Natural killer cell treated with Interleukin-12 subunit alpha and Interleukin-12 subunit beta and Interleukin-15 and Interleukin-18, amount 100 ng/mL, for 72 hours (primary cell): Measurements from ENCODE around the gene HTR3A. TPM values are rescaled to one million over a fixed set of nuclear protein-coding genes. Genes with fewer than 3 reads are reported as not detected.

Experiments used
- ATAC-seq, 2 donors: fragments of 150-1000 bp; cut with Tn5 transposase in 1 of 2; sonication (Bioruptor Pico), chemical (Tn5 transposase) in 1 of 2; 2 replicates each; pipeline ENCODE4 v1.10.0; 2021
- DNase-seq: peaks from one replicate; pipeline ENCODE4 v3.0.0; 2022; ENCODE audit warnings: low spot score
- H3K27ac Mint-ChIP-seq, 2 donors: 1 replicate in 1 of 2; 2 replicates in 1 of 2; pipeline ENCODE4 v1.8.0; 2022; ENCODE audit warnings: mixed read lengths in 2 of 2, mild to moderate bottlenecking in 1 of 2, moderate library complexity in 1 of 2
- H3K27me3 Mint-ChIP-seq, 2 donors: 1 replicate in 1 of 2; 2 replicates in 1 of 2; pipeline ENCODE4 v1.8.0; 2022; ENCODE audit warnings: mixed read lengths in 2 of 2
- H3K36me3 Mint-ChIP-seq: one replicate; pipeline ENCODE4 v1.8.0; 2022; ENCODE audit warnings: mixed read lengths
- H3K4me1 Mint-ChIP-seq, 2 donors: 1 replicate in 1 of 2; 2 replicates in 1 of 2; pipeline ENCODE4 v1.8.0; 2022; ENCODE audit warnings: low read depth in 2 of 2, mixed read lengths in 2 of 2, mild to moderate bottlenecking in 1 of 2
- H3K4me3 Mint-ChIP-seq: one replicate; pipeline ENCODE4 v1.8.0; 2022; ENCODE audit warnings: mixed read lengths
- H3K9me3 Mint-ChIP-seq: 2 replicates; pipeline ENCODE4 v1.8.0; 2022; ENCODE audit warnings: mixed read lengths
- total RNA-seq, 2 donors: library from RNA; stranded (reverse); gene quantifications; one replicate each; pipeline ENCODE4 v1.2.3, GENCODE V29; 2022

Gene HTR3A
- total RNA-seq, 2 donors from 2014 or later = not detected

DNA sequence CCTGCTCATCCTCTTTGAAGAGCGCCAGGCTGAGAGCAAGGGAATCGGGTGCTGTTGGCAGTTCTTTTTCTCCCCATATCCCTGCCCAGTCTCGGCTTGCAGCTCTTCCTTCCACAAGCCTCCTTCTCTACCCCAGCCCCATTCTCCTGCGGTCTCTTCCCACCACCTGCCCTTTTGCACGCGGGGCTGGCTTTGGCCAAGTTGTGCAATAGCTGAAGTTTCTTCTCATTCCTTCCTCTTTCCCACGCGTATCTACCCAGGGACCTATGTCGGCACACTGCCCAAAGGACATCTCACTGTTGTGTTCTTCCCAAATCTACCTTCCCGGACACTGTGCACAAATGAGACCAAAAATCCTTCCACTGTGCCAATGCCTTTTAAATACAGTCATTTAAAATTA is 22.3 kb upstream of the HTR3A start:
- no peak overlapping the region for H3K27ac Mint-ChIP-seq
- peaks cover 17 to 45% of the 10 kb centered on the region in 2 donors for H3K27me3 Mint-ChIP-seq
- H3K4me1 Mint-ChIP-seq = no peaks in the 10 kb centered on the region
- no peaks in the 10 kb centered on the region for H3K9me3 Mint-ChIP-seq
- DNase-seq (no peak), ATAC-seq (no peak)
- no peak overlapping the region for H3K4me3 Mint-ChIP-seq
- H3K36me3 Mint-ChIP-seq = no peaks in the 10 kb centered on the region

DNA sequence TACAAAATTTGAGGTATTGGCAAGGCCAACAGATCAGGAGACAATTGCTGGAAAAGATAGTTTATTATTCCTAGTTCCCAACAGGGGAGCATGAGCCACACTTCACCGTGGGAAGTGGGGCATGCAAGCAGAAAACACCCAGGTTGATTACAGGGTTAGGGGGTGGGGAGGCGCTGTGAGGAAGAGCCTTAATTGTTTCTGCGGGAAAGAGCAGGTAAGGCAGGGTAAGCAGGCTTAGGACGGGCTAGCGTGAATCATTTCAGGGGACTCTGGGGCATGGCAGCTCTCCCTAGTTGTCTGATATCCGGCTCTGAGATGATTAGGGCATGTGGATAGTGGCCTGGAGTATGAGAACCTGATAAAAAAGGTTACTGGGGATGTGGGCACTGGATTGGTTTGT is 20.7 kb upstream of the HTR3A start:
- no peak for ATAC-seq
- Mint-ChIP-seq H3K9me3 (no peaks in the 10 kb centered on the region), H3K27me3 (peaks cover 17 to 45% of the 10 kb centered on the region in 2 donors), H3K36me3 (no peaks in the 10 kb centered on the region), H3K27ac (no peak overlapping the region), H3K4me3 (no peak overlapping the region), H3K4me1 (no peaks in the 10 kb centered on the region)
- no peak for DNase-seq

DNA sequence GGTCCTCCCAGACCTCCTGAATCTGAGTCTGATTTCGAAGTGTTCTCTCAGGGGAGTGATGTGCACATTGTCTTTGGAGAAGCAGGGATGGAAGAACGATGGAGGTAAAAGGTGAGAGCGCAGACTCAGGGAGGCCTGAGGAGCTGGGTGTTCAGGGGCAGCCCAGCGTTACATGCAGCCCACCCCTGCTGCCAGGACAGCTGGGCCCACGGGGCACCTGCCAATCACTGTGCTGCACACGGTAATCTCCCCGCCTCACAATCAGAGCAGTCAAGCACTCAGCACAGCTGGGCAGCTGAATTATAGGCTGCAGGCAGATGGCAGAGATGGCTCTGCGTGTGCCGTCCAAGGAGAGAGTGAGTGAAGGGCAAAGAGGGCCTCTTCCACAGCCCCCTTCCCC is 17.9 kb upstream of the HTR3A start:
- Mint-ChIP-seq H3K27me3 (peaks cover 11 to 28% of the 10 kb centered on the region in 2 donors), H3K4me1 (no peaks in the 10 kb centered on the region), H3K36me3 (no peaks in the 10 kb centered on the region), H3K4me3 (no peak overlapping the region), H3K27ac (no peak overlapping the region), H3K9me3 (no peaks in the 10 kb centered on the region)
- DNase-seq (no peak), ATAC-seq (no peak)

DNA sequence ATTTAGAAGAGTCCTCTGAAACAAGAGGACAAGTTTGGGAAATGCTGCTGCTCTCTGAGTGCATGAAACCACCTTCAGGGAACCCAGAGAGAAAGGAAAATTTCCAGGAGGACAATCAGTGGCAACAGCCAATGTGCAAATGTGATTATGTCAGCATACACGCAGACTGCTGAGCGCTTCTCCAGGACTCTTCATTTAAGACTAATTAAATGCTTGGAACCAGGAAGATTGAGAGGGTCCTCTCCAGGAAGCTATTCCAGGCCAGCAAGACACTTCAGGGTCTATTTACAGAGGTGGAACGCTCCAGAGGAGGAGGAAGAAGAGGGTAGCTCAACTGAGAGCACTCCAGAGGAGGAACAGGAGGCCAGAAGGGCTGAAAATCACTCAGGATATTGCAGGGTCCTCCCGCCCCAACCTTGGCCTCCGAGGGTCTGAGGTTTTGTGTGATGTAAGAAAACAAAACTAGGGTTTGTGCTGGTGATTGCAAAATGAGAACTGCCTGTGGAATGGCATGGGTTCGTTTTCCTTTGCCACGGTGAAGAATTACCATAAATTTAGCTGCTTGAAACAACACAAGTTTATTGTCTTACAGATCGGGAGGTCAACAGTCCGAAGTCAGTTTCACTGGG is 14.1 kb upstream of the HTR3A start:
- peaks cover 0 to 5% of the 10 kb centered on the region in 2 donors for H3K27me3 Mint-ChIP-seq
- H3K9me3 Mint-ChIP-seq = no peaks in the 10 kb centered on the region
- peaks cover 0 to 2% of the 10 kb centered on the region in 2 donors for H3K4me1 Mint-ChIP-seq
- H3K27ac Mint-ChIP-seq = no peak overlapping the region
- no peak overlapping the region for H3K4me3 Mint-ChIP-seq
- no peaks in the 10 kb centered on the region for H3K36me3 Mint-ChIP-seq
- ATAC-seq (no peak), DNase-seq (no peak)

DNA sequence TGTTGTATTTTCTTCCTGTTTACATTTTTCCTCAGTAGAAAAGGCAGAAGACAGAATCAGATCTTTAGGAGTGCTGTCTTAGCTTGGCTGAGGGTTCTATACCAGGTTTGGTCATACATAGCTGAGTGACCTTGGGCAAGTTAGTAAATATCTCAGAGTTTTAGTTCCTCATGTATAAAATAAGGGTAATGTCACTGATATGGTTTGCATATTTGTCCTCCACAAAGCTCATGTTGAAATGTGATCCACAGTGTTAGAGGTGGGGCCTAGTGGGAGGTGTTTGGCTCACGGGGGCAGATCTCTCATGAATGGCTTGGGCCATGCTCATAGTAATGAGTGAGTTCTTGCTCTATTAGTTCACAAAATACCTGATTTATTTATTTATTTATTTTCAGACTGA is 7.5 kb upstream of the HTR3A start:
- Mint-ChIP-seq H3K27ac (no peak overlapping the region), H3K4me1 (peaks cover 0 to 2% of the 10 kb centered on the region in 2 donors), H3K36me3 (no peaks in the 10 kb centered on the region), H3K27me3 (peaks cover 7 to 11% of the 10 kb centered on the region in 2 donors), H3K9me3 (no peaks in the 10 kb centered on the region), H3K4me3 (no peak overlapping the region)
- DNase-seq (no peak), ATAC-seq (no peak)

DNA sequence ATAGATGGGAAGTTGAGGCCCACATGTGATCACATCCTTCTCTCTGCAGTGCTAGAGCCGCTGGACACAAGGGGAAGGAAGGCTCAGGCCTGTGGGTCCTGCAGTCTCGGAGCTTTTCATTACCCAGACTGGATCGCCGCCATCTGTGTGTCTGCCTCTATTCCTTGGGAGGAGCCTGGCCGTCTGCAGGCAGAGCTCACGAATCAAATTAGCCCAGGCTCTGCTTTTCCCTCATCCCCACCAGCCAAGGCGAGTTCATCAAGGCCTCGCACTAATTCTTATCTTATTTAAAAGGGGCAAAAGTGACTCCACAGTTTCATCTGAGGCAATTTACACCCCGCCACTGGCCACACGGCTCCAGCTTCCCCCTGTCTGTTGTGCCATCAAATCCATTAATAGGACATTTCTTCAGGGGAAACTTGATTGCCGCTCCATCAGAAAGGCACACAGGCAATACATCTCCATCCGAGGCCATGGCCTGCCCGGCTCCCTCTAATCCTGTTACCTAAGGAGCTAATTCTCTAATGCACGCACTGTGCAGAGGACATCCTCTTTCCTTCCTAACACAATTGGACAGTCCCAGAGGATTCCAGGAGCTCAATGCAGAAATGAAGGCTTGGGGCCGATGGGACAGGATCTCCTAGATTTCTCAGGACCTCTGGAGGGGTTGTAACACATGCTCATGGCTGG is 3.3 kb upstream of the HTR3A start:
- no peaks in the 10 kb centered on the region for H3K36me3 Mint-ChIP-seq
- no peaks in the 10 kb centered on the region for H3K4me1 Mint-ChIP-seq
- no peak overlapping the region for H3K27ac Mint-ChIP-seq
- no peaks in the 10 kb centered on the region for H3K9me3 Mint-ChIP-seq
- peaks cover 7 to 8% of the 10 kb centered on the region in 2 donors for H3K27me3 Mint-ChIP-seq
- no peak for DNase-seq
- no peak overlapping the region for H3K4me3 Mint-ChIP-seq
- ATAC-seq = no peak

DNA sequence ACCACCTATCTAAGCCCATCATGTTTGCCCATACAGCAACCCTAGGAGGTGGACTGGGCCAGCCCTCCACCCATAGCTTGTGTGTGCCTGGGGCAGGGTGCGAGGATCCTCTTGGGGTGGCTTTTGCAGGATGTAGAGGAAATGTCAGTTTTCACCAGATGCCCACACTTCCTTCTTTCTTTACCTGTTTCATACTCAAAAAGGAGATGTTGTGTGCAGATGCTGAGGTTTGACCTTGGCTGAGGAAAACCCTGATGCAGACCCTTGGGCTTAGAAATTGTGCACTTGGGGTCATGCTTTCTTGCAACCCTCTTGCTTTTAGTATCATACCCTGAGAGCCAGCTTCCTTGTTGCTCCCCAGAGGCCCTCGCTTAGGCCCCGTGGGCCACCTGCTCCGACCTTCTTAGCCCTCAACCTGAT is 2.2 kb downstream of the HTR3A start:
- ATAC-seq (no peak), DNase-seq (no peak)
- Mint-ChIP-seq H3K4me3 (no peak overlapping the region), H3K27me3 (peaks cover 4 to 6% of the 10 kb centered on the region in 2 donors), H3K4me1 (peaks cover 0 to 9% of the 10 kb centered on the region in 2 donors), H3K9me3 (no peaks in the 10 kb centered on the region), H3K36me3 (no peaks in the 10 kb centered on the region), H3K27ac (no peak overlapping the region)

DNA sequence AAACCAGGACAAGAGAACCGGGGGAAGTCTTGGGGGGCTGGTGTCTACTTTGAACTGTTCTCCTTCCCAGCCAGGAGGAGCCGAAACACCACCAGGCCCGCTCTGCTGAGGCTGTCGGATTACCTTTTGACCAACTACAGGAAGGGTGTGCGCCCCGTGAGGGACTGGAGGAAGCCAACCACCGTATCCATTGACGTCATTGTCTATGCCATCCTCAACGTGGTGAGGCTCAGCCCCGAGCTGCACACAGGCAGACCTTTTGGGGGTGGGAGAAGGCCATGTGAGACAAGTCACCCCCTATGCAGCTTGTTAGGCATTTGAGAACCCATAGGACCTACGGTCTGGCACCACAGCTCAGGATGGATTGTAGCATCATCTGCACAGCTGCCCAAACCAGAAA is 2.8 kb downstream of the HTR3A start:
- Mint-ChIP-seq H3K27me3 (peaks cover 4 to 6% of the 10 kb centered on the region in 2 donors), H3K4me1 (peaks cover 0 to 9% of the 10 kb centered on the region in 2 donors), H3K36me3 (no peaks in the 10 kb centered on the region), H3K4me3 (no peak overlapping the region), H3K27ac (no peak overlapping the region), H3K9me3 (no peaks in the 10 kb centered on the region)
- DNase-seq (no peak), ATAC-seq (no peak)

DNA sequence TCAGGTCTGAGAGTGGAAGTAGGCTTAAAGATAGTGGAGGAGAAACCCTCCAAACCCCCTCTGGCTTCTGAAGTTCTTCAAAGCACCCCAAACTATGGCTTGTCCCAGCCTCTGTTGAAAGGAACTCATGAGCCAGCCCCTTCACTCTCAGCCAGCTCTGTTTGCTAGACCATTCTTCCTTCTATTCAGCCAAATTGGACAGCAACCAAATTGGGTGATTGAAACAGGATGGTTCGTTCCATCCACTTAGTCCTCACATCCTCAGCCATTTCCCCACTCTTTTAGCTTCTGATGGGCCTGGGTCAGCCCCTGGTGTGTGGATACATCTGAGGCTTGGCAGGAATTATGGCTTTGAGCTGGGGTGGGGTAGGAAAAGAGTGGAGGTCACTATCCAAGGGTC is 4.5 kb downstream of the HTR3A start:
- no peak for ATAC-seq
- Mint-ChIP-seq H3K27ac (no peak overlapping the region), H3K9me3 (no peaks in the 10 kb centered on the region), H3K4me3 (no peak overlapping the region), H3K4me1 (peaks cover 0 to 9% of the 10 kb centered on the region in 2 donors), H3K27me3 (peaks cover 11 to 16% of the 10 kb centered on the region in 2 donors), H3K36me3 (no peaks in the 10 kb centered on the region)
- DNase-seq = no peak

DNA sequence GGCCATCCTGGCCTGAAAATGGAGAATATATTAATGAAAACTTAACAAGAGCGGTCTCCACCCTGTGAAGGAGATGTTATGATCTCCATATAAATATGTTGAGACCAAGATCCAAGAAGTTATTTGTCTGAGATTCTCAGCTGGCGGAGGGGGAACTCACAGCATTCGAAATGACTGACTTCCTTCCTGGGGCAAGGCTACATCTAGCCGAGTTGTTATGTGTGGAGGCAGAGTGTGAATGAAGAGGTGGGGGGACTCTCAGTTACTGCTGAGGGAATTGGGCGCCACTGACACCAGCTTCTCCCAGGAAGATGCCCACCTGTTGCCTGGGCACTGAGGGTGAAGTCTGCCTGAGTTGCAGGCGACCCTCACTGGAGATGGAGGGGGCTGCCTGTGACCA is 5.9 kb downstream of the HTR3A start:
- Mint-ChIP-seq H3K36me3 (no peaks in the 10 kb centered on the region), H3K4me1 (peaks cover 0 to 9% of the 10 kb centered on the region in 2 donors), H3K9me3 (no peaks in the 10 kb centered on the region), H3K27ac (no peak overlapping the region), H3K4me3 (no peak overlapping the region), H3K27me3 (peaks cover 14 to 26% of the 10 kb centered on the region in 2 donors)
- ATAC-seq (peak in 1 of 2 donors; percentile 55), DNase-seq (no peak)

DNA sequence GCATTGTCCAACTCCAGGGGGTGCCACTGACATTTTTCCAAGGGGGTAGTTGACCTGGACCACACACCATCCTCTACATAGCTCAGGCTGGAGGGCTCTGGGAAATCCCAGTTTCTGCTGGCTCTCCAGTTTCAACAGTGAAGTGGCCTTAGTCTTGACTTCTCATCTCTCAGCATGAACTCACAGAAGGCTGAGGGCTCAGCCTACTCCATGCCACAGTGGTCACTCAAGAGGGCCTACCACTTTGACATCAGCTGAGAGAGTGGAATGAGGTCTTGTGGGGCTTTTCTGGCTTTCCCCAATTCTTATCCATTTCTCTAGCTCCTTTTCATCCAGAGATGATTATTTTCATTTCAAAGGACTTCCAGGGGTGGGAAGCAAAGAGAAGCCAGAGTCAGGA is 7.4 kb downstream of the HTR3A start:
- DNase-seq (no peak), ATAC-seq (no peak)
- Mint-ChIP-seq H3K27ac (no peak overlapping the region), H3K36me3 (no peaks in the 10 kb centered on the region), H3K27me3 (peaks cover 14 to 26% of the 10 kb centered on the region in 2 donors), H3K4me1 (peaks cover 0 to 8% of the 10 kb centered on the region in 2 donors), H3K4me3 (no peak overlapping the region), H3K9me3 (no peaks in the 10 kb centered on the region)

DNA sequence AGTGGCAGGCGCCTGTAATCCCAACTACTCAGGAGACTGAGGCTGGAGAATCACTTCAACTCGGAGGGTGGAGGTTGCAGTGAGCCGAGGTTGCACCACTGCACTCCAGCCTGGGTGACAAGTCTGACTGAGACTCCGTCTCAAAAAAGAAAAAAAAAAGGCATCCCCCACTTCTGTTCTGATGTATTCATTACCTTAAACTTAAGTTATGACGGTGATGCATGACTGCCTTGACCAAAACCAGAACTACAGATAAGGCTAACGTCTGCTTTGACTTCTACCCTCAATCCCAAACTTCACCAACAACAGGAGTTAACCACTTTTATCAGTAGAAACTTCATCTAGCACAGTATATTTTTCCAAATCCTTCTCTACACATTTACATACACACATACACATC is 9.9 kb downstream of the HTR3A start:
- H3K4me1 Mint-ChIP-seq = peaks cover 0 to 6% of the 10 kb centered on the region in 2 donors
- peaks cover 18 to 33% of the 10 kb centered on the region in 2 donors for H3K27me3 Mint-ChIP-seq
- H3K27ac Mint-ChIP-seq = no peak overlapping the region
- DNase-seq (no peak), ATAC-seq (no peak)
- no peak overlapping the region for H3K4me3 Mint-ChIP-seq
- no peaks in the 10 kb centered on the region for H3K9me3 Mint-ChIP-seq
- H3K36me3 Mint-ChIP-seq = no peaks in the 10 kb centered on the region

DNA sequence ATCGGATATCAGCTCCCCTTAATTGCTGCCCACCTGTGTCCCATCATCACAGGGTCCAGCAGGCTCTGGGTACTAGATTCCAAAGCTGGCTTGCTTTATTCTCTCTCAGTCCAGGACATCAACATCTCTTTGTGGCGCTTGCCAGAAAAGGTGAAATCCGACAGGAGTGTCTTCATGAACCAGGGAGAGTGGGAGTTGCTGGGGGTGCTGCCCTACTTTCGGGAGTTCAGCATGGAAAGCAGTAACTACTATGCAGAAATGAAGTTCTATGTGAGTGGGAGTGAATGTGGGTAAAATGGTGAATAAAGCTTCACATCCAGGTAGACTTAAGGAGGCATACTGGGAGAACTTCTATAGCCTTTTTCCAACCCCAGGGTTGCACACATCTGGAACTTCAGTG is 11.0 kb downstream of the HTR3A start:
- no peak for ATAC-seq
- Mint-ChIP-seq H3K9me3 (no peaks in the 10 kb centered on the region), H3K27me3 (peaks cover 16 to 31% of the 10 kb centered on the region in 2 donors), H3K4me3 (no peak overlapping the region), H3K36me3 (no peaks in the 10 kb centered on the region), H3K4me1 (no peaks in the 10 kb centered on the region), H3K27ac (no peak overlapping the region)
- DNase-seq = no peak

DNA sequence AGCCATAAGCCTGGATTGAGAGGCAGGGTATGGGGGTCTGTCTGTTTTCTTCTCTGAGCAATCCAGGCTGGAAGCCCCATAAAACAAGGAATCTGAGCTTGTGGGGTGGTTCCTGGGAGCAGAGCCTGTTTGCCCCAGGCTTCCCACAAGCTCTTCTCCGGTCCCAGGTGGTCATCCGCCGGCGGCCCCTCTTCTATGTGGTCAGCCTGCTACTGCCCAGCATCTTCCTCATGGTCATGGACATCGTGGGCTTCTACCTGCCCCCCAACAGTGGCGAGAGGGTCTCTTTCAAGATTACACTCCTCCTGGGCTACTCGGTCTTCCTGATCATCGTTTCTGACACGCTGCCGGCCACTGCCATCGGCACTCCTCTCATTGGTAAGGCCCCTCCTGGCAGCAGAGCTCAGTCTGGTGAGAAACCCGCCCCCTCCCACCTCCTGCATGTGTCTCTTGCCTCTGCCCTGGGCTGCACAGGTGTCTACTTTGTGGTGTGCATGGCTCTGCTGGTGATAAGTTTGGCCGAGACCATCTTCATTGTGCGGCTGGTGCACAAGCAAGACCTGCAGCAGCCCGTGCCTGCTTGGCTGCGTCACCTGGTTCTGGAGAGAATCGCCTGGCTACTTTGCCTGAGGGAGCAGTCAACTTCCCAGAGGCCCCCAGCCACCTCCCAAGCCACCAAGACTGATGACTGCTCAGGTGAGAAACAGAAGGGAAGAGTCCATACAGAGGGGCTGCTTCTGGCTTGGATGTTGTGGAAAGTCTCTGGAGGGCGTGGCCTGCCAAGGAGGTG is 11.6 kb downstream of the HTR3A start:
- DNase-seq = no peak
- peak in 1 of 2 donors; percentile 34 for ATAC-seq

More for the DNA sequence above, 11.6 kb downstream of the HTR3A start:
- no peaks in the 10 kb centered on the region for H3K4me1 Mint-ChIP-seq
- no peak overlapping the region for H3K27ac Mint-ChIP-seq
- no peak overlapping the region for H3K4me3 Mint-ChIP-seq
- peaks cover 19 to 37% of the 10 kb centered on the region in 2 donors for H3K27me3 Mint-ChIP-seq
- no peaks in the 10 kb centered on the region for H3K9me3 Mint-ChIP-seq
- H3K36me3 Mint-ChIP-seq = no peaks in the 10 kb centered on the region
